Measurements from ENCODE around the gene SDR42E1. TPM values are rescaled to one million over a fixed set of nuclear protein-coding genes. Genes with fewer than 3 reads are reported as not detected.
A peak's percentile ranks its signal among the peaks of the same experiment; 100 is the strongest.

SDR42E1 gene
- total and polyA plus RNA-seq, 9 of the 15 experiments (the other 6 are each of a cell fraction or from before 2014, with no cell fraction given) = 0.13 to 1.3 (median 0.42) TPM

- Histone ChIP-seq H3K4me3 (peak overlapping the region; percentile 26; the same call in 1 of the 2 replicates), H3K27me3 (ENCODE audit: control insufficient read depth in 2 of 2, insufficient read depth in 2 of 2, low read length in 2 of 2) (0 out of 5 replicates have a peak, but pooled peaks cover 0 to 4% of the 10 kb centered on the region in 2 experiments), H2AFZ (ENCODE audit: low read depth, low read length) (0 out of 2 replicates have a peak overlapping the region, but pooled peaks have one; percentile 15), H3K9me1 (ENCODE audit: control insufficient read depth, insufficient read depth, low read length) (no peaks in the 10 kb centered on the region), H3K9ac (ENCODE audit: insufficient read depth in 1 of 2, low read depth in 2 of 2, low read length in 2 of 2) (no peak overlapping the region), H3K4me2 (ENCODE audit: insufficient read depth, low read length) (peak overlapping the region; percentile 43), H3K79me2 (ENCODE audit: control insufficient read depth, insufficient read depth, low read length) (no peaks in the 10 kb centered on the region), H4K20me1 (replicated peaks; ENCODE audit: control insufficient read depth, insufficient read depth, low read length) (no peaks in the 10 kb centered on the region), H3K27ac (ENCODE audit: extremely low read depth, low read depth, low read length) (no peak overlapping the region), H3K9me3 (replicated peaks; ENCODE audit: control insufficient read depth, insufficient read depth, low read depth, low read length) (0 out of 2 replicates have a peak, but pooled peaks cover 2% of the 10 kb centered on the region), H3K36me3 (ENCODE audit: control insufficient read depth, insufficient read depth, low read length) (no peaks in the 10 kb centered on the region), H3K4me1 (replicated peaks in 1 of 2; ENCODE audit: control insufficient read depth in 2 of 2, insufficient read depth in 2 of 2, low read length in 2 of 2) (peaks cover 0 to 4% of the 10 kb centered on the region in 2 experiments; a peak in 1 of 5 replicates)
- no peak for FAIRE-seq
- POLR2A ChIA-PET = interaction anchor here (0.9 kb wide), 1 partner anchor 13 kb away, joined by 4 read pairs; no protein-coding TSS in a partner anchor
- in situ Hi-C loops (cut with MboI) (no loop called here), intact Hi-C loops (cut with micrococcal nuclease) (no loop called here)
- ATAC-seq = no peak
- BruUV-seq (replicated peaks) = no TSS peak
- no peak for DNase-seq (ENCODE audit: extremely low read depth in 1 of 4, low spot score in 3 of 4)
- CTCF ChIA-PET (ENCODE audit: low intra/inter-chr PET ratio) = no interaction called here
- WGBS (ENCODE audit: insufficient coverage, low coverage, missing lambda C conversion rate) = under 1% methylated on average over 8 of the region's 8 CpGs
- TF ChIP-seq ZBTB5 (IDR thresholded peaks at IDR 0.05) = no peak
- TF ChIP-seq DNMT1 (IDR thresholded peaks at IDR 0.05) = no peak
- no peak for TF ChIP-seq MBD1 (CRISPR knock-in tag; IDR thresholded peaks at IDR 0.05)
- TF ChIP-seq ZNF449 (CRISPR knock-in tag; IDR thresholded peaks at IDR 0.05) = no peak
- TF ChIP-seq ZNF134 (CRISPR knock-in tag; conservative IDR thresholded peaks at IDR 0.05) = no peak
- TF ChIP-seq ZNF668 (CRISPR knock-in tag; IDR thresholded peaks at IDR 0.05) = no peak
- no peak for TF ChIP-seq PRPF4 (IDR thresholded peaks at IDR 0.05; ENCODE audit: insufficient read depth, low read depth, low read length, poor library complexity, severe bottlenecking)
- no peak for TF ChIP-seq ZNF23 (CRISPR knock-in tag; IDR thresholded peaks at IDR 0.05)
- TF ChIP-seq SIN3A (IDR thresholded peaks at IDR 0.05; ENCODE audit: borderline replicate concordance in 2 of 2, control insufficient read depth in 1 of 2, low read depth in 2 of 2, low read length in 2 of 2) = no peak
- no peak for TF ChIP-seq TSHZ1 (CRISPR knock-in tag; IDR thresholded peaks at IDR 0.05)
- no peak for TF ChIP-seq MCM2 (IDR thresholded peaks at IDR 0.05; ENCODE audit: low read depth)
- no peak for TF ChIP-seq CBX1 (IDR thresholded peaks at IDR 0.05; ENCODE audit: low read depth)
- no peak for TF ChIP-seq ETV6 (IDR thresholded peaks at IDR 0.05; ENCODE audit: borderline replicate concordance in 1 of 2, low read depth in 2 of 2, low read length in 1 of 2)
- no peak for TF ChIP-seq ETV6 (CRISPR knock-in tag; IDR thresholded peaks at IDR 0.05; ENCODE audit: borderline replicate concordance)
Measured at GRCh38 chr16:82010649-82011048, 621 bp downstream of the SDR42E1 start.
